GM18867 (cell line): ENCODE measurements around the gene CHST13.

Source experiments
- ATAC-seq: cut with Tn5 transposase; IDR thresholded peaks from one replicate; pipeline ENCODE4 v1.9.1; 2021; ENCODE audit warnings: mild to moderate bottlenecking, moderate library complexity; ENCODE audit not compliant: unreplicated experiment

Gene CHST13

DNA sequence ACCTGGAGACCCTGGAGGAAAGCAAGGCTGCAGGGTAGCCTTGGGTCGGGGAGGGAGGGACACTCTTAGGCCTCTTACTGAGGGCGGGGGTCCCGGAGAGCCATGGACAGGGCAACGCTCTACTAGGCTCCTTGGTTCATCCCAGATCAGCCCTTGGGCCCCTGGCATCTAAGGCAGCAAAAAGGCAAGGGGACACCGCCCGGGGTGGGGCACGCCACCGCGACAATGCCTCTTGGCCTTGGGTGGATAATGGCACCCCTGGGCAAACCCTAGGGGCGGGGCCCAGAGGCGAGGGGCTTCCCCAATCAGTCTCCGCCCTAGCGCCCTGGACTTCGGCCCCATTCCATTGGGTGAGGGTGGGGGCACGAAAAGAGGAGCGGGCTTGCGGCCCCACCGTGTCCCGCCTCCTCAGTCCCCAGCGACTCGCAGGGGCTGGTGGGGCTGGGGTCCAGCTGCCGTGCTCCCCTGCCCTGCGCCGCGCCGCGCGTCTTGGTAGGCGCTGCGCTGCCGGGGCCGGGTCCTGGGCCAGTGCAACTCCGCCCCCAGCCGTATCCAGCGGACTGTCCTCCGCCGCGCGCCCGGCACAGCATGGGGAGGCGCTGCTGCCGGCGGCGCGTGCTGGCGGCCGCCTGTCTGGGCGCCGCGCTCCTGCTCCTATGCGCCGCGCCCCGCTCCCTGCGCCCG is at the start of gene CHST13:
Gene CHST13 (plus strand): TSS at position 411 of the 684 bp plus-strand sequence. CDS start 178 bp downstream, at position 589.
- ATAC-seq = no peak

DNA sequence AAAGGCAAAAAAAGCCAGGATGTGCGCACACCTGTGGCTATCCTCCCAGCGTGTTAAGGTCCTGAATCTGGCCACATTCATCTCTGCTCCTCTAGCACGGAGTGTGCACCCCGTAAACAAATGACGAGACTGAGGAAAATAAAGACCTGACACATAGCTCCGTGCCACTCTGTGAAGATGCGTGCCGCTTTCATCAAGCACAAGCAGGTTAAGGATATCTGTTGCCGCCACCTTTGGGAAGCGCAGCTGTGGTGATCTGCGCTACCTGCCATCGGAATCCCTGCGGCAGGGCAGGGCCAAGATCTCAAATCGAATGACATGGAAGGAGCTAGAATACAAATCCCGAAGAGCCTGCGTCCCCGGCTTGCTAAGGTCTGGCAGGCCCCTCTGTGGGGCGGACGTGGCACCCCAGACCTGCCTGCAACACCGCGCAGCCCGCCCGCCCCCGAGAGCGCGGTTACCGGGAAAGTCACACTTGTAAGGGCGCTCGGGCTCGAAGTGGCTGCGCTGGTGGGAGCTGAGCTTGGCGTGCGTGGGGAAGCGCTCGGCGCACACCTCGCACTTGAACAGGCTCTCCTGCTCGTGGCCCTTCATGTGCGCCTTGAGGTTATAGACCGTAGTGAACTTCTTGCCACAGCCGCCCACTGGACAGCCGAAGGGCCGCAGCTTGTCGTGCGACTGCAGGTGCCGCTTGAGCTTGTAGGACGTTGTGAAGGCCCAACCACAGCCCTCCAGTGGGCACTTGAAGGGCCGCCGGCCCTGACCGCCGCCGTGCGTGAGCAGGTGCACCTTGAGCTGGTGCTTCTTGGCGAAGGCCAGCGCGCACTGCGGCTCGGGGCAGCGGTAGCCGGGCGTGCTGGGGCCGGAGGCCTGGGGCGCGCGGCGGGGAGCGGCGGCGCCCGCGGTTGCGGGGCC is 49.2 kb upstream of the CHST13 start:
- ATAC-seq = peak; percentile 20

DNA sequence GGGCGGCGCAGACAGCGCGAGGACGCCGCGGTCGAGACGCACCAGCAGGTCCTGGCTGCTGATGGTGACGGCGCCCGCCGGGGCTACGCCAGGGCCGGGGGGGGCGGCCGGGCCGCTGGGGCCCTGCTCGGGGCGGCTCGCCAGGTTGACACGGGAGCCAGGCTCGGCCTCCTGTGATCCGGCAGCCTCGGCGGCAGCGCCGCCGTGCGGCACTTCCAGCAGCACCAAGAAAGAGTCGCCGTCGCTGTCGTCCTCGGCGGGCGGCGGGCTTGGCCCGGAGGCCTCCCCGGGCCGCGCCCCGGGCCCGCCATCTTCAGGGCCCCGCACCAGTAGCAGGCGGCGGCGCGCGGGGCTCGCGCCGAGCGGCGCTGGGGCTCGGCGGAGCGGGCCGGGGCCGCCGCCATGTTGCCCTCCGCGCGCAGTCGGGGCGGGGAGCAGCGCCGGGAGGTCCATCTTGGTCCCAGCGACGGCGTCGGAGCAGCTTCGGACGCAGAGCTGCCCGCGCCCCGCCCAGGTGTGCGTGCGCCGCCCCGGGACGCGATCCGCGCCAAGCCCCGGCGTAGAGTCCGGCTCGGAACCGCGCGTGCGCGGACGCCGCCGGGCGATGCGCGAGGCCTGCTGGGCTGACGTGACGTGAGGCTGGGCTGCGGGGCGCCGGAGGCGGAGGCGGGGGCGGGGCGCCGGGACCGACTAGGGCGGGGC is 48.4 kb upstream of the CHST13 start, which contains the start of gene ZXDC:
Gene ZXDC (minus strand): TSS at position 479 of the 702 bp plus-strand sequence. CDS start 26 bp downstream, at position 453.
- ATAC-seq = peak; percentile 87

DNA sequence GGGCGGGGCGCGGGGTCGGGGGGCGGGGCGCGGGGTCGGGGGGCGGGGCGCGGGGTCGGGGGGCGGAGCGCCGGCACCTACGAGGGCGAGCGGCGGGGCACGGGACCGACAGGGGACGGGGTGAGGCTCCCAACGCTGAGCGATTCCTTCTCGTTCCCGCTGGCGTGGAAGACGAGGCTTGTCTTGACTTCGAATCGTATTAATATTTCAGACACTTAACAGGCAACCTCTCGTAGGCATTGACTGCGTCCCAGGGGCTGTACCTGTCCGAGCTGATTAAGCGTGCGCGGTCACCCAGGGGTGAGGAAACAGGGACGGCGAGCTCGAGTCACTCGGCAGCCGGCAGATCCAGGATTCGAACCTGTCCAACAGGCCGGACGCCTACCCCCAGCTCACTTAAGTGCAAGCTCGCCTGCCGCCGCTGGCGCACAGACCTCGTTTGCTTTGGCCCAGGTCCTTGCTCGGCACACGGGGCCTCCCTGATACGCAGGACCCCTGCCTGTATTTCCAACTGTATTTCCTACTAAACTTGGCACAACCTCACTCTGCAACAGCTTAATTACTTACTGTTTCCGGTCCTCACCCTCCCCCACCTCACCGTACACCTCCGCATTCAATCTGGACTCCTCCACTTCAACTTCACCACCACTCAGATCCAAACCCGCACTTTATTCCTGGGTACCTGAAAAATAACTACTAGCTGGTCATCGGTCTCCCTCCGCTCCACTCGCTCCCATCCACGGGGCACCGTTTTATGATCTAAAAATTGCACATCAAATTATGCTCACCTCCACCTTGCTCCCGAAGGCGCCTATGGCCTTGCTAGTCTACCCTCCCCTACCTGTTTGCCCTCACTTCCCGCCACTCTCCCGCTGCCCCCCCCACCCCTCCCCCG is 47.5 kb upstream of the CHST13 start:
- peak; percentile 32 for ATAC-seq

DNA sequence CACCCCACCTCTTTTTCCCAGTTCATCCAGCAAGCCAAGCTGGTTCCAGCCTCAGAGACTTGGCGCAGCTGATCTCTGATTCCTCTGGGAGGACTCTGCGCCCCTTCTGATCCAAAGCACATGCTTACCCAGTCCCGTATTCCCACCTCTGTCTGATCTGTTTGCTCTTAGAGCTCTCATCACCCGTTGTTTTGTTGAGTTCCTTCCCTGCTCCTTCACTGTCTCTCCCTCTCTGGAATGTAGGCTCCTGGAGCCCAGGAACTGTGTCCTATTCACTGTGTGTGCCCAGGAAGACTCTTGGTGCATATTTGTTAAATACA is 46.9 kb upstream of the CHST13 start:
- no peak for ATAC-seq

- no peak for ATAC-seq
Observed at GRCh38 chr3:126478581-126479310, 45.2 kb upstream of the CHST13 start.

GRCh38 chr3:126479642-126480041 is 44.3 kb upstream of the CHST13 start:
- ATAC-seq = no peak

GRCh38 chr3:126480206-126480605 is 43.7 kb upstream of the CHST13 start:
- ATAC-seq = no peak

GRCh38 chr3:126480861-126481260 is 43.1 kb upstream of the CHST13 start:
- no peak for ATAC-seq

DNA sequence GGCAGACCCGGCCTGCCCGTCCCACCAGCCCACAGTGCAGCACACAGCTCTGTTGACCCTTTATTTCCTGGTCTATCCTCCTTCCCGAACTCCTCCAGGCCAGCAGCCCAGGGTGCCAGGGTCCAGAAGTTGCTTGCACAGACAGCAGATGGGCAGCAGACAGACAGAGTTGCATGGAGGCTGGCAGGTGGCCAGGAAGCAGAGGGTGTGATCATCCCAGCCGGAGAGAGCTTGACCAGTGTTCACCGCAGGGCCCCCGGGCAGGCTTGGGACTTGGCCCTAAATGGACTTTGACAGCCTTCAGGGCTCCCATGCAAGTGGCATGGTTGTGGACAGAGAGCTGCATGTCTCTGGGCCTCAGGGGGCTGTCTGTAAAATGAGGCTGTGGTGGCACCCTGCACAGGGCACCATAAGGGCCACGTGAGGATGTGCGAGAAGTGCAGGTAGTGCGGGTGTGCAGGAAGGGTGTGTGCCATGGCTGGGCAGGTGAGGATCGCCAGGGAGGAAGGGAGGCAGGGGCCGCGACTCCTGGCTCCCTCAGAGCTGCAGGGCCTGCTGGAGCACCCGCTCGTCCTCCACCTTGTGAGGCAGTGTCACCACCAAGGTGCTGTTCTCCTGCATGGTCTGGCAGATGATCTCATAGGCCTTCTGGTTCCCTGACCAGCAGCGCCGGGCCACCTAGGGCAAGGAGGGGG is 42.0 kb upstream of the CHST13 start:
- ATAC-seq = no peak

DNA sequence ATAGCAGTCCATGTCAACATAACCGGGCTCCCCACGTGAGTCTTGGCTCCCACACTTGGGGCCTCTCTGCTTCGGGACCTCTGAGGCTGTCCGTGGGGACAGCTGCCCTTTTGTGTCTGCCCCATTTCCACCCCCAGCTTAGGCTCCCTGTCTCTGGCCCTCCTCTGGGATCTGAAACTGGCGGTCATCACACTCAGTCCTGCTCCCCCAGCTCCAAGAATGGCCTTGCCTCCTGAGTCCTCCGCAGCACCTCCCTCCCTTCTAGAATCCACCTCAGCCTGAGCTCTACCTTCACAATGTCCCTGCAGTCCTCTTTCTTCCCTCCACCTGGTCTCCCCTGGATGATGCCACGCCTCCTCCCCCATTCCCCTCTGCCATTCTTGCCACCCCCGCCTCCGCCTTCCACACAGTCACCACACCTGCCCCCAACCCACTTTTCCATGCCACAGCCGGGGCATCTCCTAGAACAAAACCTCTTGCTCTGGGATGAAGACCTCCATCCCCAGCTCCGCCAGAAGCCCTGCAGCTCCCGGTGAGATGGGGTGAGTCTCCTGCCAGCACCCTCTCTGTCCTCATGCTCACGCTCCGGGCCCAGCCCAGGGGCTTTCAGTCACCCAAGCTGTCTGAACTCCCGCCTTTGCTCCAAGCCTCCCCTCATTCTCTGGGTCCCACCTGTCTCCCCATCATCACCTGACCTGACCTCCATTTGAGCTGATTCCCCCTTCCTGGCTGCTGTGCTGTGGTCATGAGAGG is 41.3 kb upstream of the CHST13 start:
- ATAC-seq = no peak

- no peak for ATAC-seq
Observed at GRCh38 chr3:126483321-126483761, 40.6 kb upstream of the CHST13 start.

GRCh38 chr3:126484148-126484547 is 39.8 kb upstream of the CHST13 start:
- ATAC-seq = no peak

- ATAC-seq = no peak
Observed at GRCh38 chr3:126484662-126485061, 39.3 kb upstream of the CHST13 start.

GRCh38 chr3:126485176-126485897 is 38.6 kb upstream of the CHST13 start:
- no peak for ATAC-seq

DNA sequence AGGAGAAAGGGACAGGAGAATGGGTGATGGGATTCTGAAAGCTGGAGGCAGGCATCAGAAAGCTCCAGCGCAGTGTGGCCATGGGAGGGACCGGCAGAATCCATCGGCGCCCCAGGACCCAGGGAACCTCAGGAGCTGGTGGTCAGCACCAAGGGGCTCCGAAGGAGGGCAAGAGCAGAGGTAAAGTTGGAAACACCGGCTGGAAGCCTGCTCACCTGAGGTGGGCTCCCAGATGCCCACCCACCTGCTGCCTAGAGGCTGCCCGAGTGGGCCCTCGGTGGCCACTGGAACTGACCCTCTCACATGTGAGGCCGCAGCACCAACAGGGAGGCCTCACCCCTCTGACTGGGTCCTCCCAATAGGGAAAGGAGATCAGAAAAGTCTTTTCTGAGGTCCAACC is 38.0 kb upstream of the CHST13 start:
- ATAC-seq = no peak

DNA sequence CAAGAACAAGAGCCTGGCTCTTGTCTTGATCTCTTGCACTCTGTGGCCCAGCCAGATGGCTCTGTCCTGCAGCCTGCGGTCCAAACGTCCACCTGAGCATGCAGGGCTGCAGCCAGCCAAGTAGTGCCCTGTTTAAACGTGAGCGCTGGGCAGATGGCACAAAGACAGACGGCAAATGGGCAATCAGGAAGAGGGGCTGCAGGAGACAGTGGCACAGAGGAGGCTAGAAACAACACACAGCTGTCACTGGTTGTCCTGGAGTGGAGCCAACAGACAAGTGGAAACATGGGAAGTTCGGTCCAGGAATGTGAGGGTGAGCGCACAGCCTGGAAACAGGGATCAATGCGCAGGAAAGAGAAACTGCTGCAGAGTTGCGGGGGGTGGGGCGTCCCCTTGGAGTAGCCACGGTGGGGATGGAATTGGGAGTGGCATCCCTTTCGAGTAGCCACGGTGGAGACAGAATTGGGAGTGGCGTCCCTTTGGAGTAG is 37.6 kb upstream of the CHST13 start:
- no peak for ATAC-seq
